Measurements from ENCODE around the gene WDR72. TPM values are rescaled to one million over a fixed set of nuclear protein-coding genes. Genes with fewer than 3 reads are reported as not detected.

WDR72 gene
- total RNA-seq, 4 donors from 2014 or later, result 1.7 TPM; not detected in 3

DNA sequence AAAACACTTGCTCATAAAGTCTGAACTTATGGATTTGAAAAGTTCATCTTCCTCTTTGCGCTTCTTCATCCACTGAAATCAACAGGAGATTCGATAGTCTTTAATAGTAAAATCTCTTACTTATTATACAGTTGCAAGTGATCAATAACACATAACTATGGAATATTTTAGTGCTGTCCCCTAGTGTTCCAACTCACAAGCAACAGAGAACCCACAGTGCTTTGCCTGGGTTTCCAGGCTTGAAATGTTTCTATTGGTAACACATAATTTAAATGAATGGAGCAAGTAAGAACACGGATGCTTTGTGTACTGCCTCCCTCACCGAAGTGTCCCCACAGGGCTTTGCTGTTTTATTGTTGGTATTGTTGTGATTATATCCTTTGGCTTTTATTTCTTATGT is 93.5 kb downstream of the WDR72 start:
- no peak for ATAC-seq
- Histone ChIP-seq H3K27ac (no peak overlapping the region), H3K27me3 (peaks cover 3% of the 10 kb centered on the region), H3K4me1 (no peaks in the 10 kb centered on the region), H3K9me3 (no peaks in the 10 kb centered on the region), H3K36me3 (no peaks in the 10 kb centered on the region), H3K4me3 (no peak overlapping the region)
- TF ChIP-seq POLR2AphosphoS5 (IDR thresholded peaks at IDR 0.05) (no peak), POLR2A (IDR thresholded peaks at IDR 0.05) (no peak), EP300 (IDR thresholded peaks at IDR 0.05) (no peak)
- TF ChIP-seq, protein P1, sequence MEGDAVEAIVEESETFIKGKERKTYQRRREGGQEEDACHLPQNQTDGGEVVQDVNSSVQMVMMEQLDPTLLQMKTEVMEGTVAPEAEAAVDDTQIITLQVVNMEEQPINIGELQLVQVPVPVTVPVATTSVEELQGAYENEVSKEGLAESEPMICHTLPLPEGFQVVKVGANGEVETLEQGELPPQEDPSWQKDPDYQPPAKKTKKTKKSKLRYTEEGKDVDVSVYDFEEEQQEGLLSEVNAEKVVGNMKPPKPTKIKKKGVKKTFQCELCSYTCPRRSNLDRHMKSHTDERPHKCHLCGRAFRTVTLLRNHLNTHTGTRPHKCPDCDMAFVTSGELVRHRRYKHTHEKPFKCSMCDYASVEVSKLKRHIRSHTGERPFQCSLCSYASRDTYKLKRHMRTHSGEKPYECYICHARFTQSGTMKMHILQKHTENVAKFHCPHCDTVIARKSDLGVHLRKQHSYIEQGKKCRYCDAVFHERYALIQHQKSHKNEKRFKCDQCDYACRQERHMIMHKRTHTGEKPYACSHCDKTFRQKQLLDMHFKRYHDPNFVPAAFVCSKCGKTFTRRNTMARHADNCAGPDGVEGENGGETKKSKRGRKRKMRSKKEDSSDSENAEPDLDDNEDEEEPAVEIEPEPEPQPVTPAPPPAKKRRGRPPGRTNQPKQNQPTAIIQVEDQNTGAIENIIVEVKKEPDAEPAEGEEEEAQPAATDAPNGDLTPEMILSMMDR (IDR thresholded peaks at IDR 0.05), result no peak
- 58 to 62% methylated on average over 4 of the region's 4 CpGs for WGBS, 2 donors (ENCODE audit: low coverage in 1 of 2)

DNA sequence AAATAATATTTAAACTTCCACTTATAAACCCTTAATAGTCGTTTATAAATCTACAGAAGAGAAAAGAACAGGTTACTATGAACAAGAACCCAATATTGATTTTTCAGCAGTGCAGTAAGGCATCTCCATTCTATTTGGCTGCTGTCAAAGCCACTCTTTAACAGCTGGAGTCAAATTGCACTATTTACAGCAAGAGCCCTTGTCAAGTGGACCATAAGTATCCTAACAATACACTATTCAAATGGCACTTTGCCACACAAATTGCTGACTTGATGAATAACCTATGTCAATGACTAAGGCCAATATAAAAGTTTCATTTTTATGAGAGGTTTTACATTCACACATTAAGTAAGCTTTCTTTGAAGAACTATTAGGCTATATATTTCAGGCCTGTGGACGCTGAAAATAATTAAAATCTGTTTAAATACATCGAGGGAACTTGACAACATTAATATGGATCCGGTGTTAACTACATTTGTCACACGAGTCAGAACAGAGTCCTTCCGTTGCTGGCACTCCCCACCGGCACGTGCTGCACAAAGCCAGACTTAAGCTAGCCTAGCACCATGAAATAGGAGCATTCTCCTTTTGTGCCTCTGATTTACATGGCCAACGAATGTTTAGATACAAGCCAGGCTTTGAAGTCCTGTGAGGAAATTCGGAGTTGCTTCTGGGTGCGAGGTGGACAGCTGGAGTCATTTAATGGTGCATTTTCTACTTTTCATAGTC is 100.5 kb downstream of the WDR72 start:
- no peak for ATAC-seq
- WGBS, 2 donors (ENCODE audit: low coverage in 1 of 2), result 19 to 20% methylated on average over 11 of the region's 11 CpGs
- H3K27me3 ChIP-seq, result peaks cover 4% of the 10 kb centered on the region
- no peaks in the 10 kb centered on the region for H3K36me3 ChIP-seq
- no peak overlapping the region for H3K4me3 ChIP-seq
- H3K9me3 ChIP-seq, result no peaks in the 10 kb centered on the region
- TF ChIP-seq POLR2AphosphoS5 (IDR thresholded peaks at IDR 0.05) (no peak), POLR2A (IDR thresholded peaks at IDR 0.05) (no peak), EP300 (IDR thresholded peaks at IDR 0.05) (no peak)
- TF ChIP-seq, protein P1 (IDR thresholded peaks at IDR 0.05), result no peak
- no peaks in the 10 kb centered on the region for H3K4me1 ChIP-seq
- no peak overlapping the region for H3K27ac ChIP-seq

DNA sequence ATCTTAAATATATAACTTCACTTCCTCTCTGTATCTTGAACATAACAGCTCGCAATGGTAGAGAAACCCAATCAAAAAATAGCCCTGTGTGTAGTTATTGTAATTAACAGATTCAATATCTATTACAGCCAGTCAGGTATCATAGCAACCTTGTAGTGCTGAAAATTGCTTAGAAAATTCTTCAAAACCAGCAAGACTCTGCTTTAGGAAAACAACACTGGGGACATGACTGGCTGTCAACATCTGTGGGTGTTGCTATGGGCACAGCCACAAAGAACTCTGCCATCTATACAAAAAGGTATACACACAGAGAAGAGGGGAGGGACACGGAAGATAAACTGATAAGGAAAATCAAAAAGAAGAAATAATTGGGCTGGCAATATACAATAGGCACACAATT is 101.2 kb downstream of the WDR72 start:
- Histone ChIP-seq H3K9me3 (no peaks in the 10 kb centered on the region), H3K36me3 (no peaks in the 10 kb centered on the region), H3K27me3 (peaks cover 4% of the 10 kb centered on the region), H3K4me1 (no peaks in the 10 kb centered on the region), H3K27ac (no peak overlapping the region), H3K4me3 (no peak overlapping the region)
- 61 to 88% methylated on average over 2 of the region's 2 CpGs for WGBS, 2 donors (ENCODE audit: low coverage in 1 of 2)
- TF ChIP-seq EP300 (IDR thresholded peaks at IDR 0.05), result no peak
- ATAC-seq, result no peak

DNA sequence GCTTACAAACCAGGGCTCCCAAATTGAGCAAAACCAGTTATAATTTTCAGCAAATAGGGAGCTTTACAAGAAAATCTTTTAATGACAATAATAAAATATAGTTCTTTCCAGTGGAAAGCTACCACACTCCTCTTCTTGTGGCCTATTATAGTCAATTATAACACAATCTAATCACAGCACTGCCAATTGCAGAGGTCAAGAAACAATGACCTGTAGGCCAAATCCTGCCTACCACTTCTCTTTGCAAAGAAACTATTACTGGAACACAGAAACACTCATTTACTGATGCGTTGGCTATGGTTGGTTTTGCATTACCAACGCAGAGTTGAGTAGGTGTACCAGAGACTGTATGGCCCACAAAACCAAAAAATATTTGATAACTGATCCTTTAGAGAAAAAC is 110.5 kb downstream of the WDR72 start:
- WGBS, 2 donors (ENCODE audit: low coverage in 1 of 2), result 75 to 87% methylated on average over 2 of the region's 2 CpGs

DNA sequence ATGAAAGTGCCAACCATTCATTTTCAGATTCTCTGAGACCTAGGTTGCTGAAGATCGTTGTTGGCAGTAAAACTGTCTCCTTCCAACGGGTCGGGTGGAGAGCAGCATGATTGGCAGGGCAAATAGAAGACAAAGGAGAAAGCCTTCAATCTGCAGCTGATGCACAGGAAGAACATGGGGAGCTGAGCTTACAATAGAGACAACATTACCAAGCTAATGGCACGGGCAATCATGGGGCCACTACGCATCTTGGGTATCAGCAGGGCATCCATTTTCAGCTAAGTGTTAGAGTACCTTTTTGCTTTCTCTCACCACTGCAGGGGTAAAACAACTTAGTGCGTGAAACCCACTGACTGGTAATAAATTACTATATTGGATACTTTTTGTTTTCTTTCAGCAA is 114.8 kb downstream of the WDR72 start:
- Histone ChIP-seq H3K4me3 (no peak overlapping the region), H3K9me3 (no peaks in the 10 kb centered on the region), H3K4me1 (no peaks in the 10 kb centered on the region), H3K27ac (no peak overlapping the region), H3K36me3 (no peaks in the 10 kb centered on the region), H3K27me3 (no peaks in the 10 kb centered on the region)
- TF ChIP-seq EP300 (IDR thresholded peaks at IDR 0.05) (no peak), POLR2A (IDR thresholded peaks at IDR 0.05) (no peak), POLR2AphosphoS5 (IDR thresholded peaks at IDR 0.05) (no peak)
- TF ChIP-seq, protein P1 (IDR thresholded peaks at IDR 0.05), result no peak
- WGBS, 2 donors (ENCODE audit: low coverage in 1 of 2), result 53 to 64% methylated on average over 4 to 6 of the region's 6 CpGs
- ATAC-seq, result no peak

More for the DNA sequence above, 110.5 kb downstream of the WDR72 start:
- Histone ChIP-seq H3K27ac (no peak overlapping the region), H3K4me3 (no peak overlapping the region), H3K27me3 (no peaks in the 10 kb centered on the region), H3K4me1 (no peaks in the 10 kb centered on the region), H3K9me3 (no peaks in the 10 kb centered on the region), H3K36me3 (no peaks in the 10 kb centered on the region)
- no peak for ATAC-seq
- TF ChIP-seq EP300 (IDR thresholded peaks at IDR 0.05) (no peak), POLR2AphosphoS5 (IDR thresholded peaks at IDR 0.05) (no peak), POLR2A (IDR thresholded peaks at IDR 0.05) (no peak)
- TF ChIP-seq, protein P1 (IDR thresholded peaks at IDR 0.05), result no peak

Data from gastroesophageal sphincter (tissue), 4 donors.